H1 (cell line): ENCODE results near the gene GALNT13.

Experiments used
- KDM5A ChIP-seq: fragments of 200-600 bp; IDR thresholded peaks from 2 replicates; pipeline ENCODE4 v1.7.1; 2012; ENCODE audit warnings: mild to moderate bottlenecking, low read length, inconsistent platforms, mixed read lengths
- TAF7 ChIP-seq: optimal IDR thresholded peaks from 2 replicates; pipeline ENCODE3; 2011; ENCODE audit warnings: low read depth, mild to moderate bottlenecking, inconsistent platforms, low read length, moderate library complexity, borderline replicate concordance
- TBP ChIP-seq: IDR thresholded peaks from 2 replicates; pipeline ENCODE4 v1.6.1; 2011; ENCODE audit warnings: low read depth, low read length, improper control_type of control experiment
- ZNF274 ChIP-seq: IDR thresholded peaks from 2 replicates; pipeline ENCODE4 v1.7.0; 2012; ENCODE audit warnings: low read length, borderline replicate concordance; ENCODE audit errors: extremely low read depth

GRCh38 chr2:154403242-154403790 lies 531.6 kb downstream of the GALNT13 start:
- TF ChIP-seq ZNF274 (no peak), TBP (no peak), KDM5A (no peak), TAF7 (no peak)
